OCI-M2 (cell line): ENCODE data around the gene CFAP46.
"Not testable (repeated sequence)": the region's sequence is repeated elsewhere in the genome, so short reads cannot be mapped to it uniquely, and the experiment has no call there.

Source experiments
- DNase-seq: peaks from one replicate; lab custom pipeline; 2025; ENCODE audit not compliant: unreplicated experiment; lab: John Stamatoyannopoulos, UW

CFAP46 gene

DNA sequence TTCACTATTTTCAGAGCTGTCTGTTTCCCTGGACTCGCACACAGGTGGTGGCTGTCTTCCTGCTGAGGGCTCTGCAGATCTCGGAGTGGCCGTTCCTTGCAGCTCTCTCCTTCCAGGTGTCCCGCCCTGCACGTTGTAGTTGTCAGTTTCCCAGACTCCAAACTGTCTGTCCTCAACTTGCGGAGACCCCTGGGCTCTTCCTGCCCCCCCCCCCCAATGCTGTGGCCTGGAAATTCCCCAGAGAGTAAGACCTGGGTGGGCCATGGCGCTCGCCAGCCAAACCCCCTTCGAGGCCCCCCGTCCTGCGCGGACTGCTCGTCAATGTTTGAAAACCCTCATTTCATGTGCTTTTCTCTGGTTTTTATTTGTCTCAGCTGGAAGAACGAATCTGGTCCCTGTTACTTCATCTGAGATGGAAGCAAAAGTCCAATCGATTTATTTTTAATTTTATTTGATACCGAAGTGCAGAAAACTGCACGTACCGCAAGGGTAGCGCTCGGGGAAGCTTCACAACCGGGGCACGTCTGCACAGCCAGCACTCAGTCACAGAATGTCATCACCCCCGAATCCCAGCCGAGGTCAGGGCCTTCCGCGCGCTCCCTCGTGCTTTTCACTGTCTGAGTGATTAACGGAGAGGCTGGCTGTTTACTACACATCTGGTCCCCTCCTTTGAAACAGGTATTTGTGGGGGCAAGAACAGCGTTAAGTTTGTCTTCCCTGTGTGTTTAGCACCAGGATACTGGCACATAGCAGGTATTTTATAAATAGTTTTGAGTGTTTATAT is 110.0 kb downstream of the CFAP46 start:
- DNase-seq = no peak

DNA sequence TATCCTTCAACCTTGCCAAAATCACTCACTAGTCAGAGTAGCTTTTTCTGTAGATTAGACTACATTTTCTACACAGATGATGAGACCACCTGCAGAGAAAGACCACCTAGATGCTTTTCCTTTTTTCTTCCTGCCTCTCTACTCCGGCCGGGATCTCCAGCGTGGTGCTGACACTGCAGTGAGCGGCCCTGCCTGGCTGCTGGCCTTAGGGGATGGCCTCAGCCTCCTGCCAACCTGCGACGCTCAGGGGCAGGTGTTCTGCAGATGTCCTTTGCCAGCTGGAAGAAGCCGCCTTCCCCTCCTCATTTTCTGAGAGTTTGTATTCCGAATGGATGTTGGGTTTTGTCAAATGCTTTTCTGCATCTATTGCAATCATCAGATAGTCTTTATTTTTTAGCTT is 113.0 kb downstream of the CFAP46 start:
- no peak for DNase-seq

DNA sequence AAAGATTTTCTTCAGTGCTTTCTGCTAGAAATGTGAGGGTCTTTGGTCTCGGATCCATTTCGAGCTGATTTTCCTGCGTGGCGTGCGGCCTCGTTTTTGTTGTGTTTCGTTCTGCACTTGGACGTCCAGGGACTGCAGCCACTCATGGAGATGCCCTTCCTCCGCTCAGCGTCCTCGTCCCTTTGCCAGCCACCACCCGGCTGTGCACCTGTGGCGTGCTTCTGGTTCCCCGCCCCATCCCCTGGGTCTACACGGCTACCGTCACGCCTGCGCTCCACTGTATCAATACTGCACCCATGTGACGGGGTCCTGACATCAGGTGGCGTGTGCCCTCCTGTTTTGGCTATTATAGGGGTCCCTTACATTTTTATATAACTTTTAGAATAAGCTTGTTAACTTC is 113.7 kb downstream of the CFAP46 start:
- no peak for DNase-seq

DNA sequence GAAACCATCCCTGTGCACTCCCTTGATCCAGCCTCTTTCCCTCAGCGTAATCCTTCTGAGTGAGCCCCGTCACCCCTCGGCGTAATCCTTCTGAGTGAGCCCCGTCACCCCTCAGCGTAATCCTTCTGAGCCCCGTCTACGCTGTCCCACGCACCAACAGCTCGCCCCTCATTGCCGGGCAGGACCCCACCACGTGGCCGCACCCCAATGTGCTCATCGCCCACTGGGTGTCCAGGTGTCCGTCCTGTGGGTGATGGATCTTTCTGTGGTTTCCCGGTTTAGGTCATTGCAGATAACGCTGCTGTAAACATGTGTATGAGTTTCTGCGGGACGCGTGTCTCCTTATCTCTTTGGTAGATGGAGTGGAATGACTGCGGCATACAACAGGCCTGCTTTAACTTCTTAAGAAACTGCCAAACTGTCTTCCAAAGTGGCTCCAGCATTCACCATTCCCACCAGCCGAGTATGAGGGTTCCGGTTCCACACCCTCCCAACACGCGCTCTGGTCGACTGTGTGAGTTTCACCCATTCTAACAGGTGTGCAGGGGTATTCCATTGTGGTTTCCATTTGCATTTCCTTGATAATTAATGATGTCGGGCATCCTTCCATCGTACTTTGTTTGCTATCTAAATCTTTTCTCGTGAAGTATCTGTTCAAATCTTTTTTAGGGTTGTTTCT is 114.4 kb downstream of the CFAP46 start:
- DNase-seq = no peak

GRCh38 chr10:132827423-132827789 is 115.0 kb downstream of the CFAP46 start:
- no peak for DNase-seq

- no peak for DNase-seq
Observed at GRCh38 chr10:132826524-132827422, 115.6 kb downstream of the CFAP46 start.

- DNase-seq = not testable (repeated sequence)
Observed at GRCh38 chr10:132825783-132826523, 116.4 kb downstream of the CFAP46 start.

DNA sequence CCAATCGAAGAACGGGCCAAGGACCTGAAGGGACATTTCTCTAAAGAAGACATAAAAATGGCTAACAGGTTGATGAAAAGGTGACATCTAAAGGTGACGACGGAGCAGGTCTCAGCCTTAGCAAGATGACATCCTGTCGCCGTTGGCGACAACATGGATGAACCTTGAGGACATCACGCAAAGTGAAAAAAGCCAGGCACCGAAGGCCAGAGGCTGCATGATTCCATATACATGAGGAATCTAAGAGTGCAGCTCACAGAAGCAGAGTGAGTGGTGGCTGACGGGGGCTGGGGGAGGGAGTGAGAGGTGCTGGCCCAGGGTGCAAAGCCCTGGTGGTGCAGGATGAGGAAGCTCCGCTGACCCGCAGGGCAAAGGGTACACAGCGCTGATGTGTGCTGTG is 122.3 kb downstream of the CFAP46 start:
- no peak for DNase-seq

DNA sequence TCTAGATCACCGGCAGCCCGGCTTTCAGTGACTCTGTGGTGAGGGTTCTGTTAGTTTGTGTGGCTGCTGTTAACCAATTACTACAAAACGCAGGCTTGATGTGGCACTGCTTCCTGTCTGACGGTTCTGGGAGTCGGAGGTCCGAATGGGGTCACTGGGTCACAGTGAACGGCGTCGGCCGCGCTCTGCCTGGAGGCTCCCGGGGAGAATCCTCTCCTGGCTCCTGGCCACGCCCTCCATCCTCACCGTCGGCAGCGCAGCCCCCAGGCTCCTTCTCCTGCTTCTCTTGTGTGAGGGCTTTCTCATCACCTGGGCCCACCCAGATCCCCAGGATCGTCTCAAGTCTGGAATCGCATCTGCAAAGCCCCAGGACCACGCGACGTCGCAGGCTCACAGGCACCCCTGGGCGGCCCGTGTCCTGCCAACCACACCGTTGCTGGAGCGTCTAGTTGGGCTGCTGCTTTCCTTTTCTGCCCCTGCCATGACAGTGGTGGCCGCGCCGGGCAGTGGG is 124.6 kb downstream of the CFAP46 start:
- no peak for DNase-seq

DNA sequence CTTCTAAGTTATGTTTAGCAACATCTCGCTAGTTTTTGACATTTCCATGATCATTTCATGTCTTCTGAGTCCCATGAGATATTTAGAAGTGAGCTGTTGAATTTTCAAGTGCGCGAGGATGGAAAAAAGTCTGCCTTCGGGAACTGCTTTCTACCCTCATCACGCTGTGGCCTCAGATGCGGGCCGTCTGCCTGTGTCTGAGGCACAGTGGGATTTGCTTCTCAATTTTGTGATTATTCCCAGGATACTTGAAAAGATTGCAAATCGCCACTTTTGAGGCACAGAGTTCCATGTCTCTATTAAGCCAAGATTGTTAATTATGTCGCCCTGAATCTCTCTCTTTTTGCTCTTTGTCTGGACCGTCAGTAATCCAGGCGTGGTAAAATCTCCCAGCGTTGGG is 125.7 kb downstream of the CFAP46 start:
- DNase-seq = no peak

- no peak for DNase-seq
Observed at GRCh38 chr10:132815168-132815857, 127.1 kb downstream of the CFAP46 start.

DNA sequence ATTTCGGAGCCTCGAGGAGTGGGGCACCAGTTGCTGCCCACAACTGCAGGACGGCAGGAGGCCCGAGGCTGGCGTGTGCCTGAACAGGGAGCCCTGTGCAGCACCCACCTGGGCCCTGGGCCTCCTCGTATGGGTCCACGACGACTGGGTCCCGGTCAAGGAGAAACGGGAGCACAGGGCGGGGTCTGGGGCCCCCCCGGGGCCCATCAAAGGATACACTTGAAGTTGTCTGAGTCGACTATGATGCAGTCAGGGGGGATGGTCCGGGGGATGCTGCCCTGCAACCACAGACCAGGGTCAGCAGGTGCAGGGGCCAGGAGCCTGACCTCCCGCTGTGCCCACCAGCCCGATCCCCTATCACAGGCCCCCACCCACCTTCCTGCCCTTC is 127.9 kb downstream of the CFAP46 start:
- DNase-seq = no peak

- no peak for DNase-seq
Observed at GRCh38 chr10:132813560-132814468, 128.6 kb downstream of the CFAP46 start.

- DNase-seq = no peak
Observed at GRCh38 chr10:132813001-132813401, 129.4 kb downstream of the CFAP46 start.

DNA sequence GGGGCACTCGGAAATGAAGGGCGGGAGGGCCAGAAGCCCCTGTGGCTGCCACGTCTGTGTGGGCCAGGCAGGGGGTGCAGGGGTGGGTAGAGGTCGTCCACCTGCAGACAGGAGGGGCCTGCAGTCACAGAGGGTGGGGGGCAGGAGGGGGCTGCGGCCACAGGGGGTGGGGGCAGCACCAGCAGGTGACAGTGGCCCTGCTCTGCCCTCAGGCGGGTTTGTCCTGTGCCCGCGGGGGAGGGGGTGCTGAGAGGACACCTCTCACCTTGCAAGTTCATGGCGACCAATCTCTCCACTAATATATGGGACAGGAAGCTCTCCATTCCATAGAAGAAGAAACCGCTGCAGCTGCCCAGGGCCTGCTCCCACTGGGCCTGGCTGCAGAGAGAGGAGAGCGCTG is 129.8 kb downstream of the CFAP46 start:
- DNase-seq = no peak

DNA sequence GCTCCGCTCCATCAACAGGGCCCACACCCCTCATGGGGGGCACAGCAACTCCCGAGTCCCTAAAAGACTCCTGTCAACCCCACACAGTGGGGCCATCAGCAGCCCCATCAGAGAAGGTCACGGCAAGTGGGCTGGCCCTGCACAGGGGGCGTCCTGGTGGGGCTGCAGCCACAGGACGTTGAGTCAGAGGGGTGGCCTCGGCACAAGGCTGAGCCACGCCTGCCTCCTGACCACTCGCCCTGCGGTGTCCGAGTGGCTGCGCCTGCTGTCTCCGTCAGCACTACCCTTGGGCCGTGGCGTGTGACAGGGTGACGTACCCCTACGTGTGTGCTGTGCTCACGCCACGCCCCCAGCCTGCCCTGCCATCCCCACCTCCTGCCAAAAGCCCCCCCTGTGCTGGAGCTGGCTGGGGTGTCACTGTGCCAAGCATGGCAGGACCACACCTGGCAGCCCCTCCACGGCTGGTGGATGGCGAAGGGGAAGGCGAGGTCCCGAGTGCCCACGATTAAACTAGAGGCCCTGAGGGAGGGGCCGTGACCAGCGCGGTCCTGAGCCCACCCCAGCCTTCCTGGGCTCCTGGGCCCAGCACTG is 130.4 kb downstream of the CFAP46 start:
- no peak for DNase-seq

DNA sequence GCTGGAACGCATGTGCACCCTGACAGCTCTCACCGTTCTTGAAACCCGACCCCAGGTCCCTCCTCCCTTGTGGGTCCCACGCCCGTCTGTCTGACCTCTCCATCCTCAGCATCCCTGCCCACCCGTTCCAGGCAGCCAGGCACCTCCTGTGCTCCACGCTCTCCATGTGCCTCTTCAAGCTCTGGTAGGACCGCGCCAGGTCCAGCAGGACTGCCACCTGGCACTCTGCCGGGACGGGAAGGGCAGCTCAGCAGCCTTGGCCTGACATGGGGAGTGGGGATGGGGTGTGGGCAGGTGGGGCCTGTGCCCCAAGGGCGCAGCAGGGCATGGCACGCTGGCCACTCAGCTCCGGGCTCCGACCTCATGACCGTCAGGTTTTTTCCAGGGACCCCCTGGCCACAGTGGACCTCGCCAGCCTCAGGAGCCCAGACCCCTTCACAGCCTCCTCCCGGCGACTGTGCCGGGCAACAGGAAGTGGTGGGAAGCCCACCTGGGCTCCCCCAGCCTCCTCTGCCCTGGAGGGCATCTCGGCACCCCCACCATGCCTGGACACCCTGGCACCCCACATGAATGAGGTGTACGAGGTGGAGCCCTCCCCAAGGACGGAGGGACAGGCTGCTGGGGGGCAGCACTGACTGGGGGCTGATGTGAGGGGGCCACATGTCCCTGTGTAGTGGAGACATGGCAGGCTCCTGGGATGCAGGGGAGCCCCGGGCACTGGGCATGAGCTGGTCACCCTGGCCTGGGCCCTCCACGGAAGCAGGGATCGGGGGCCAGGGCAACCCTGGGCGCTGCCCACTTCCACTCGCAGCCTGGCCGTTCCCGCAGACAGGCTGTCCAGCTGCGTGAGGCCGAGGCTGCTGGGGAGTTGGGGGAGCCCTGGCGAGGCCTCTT is 131.3 kb downstream of the CFAP46 start:
- no peak for DNase-seq
